Ramos (cell line): Measurements from ENCODE around the gene CDRT4.

Source experiments
- in situ Hi-C: fragments of 300-500 bp; cut with MboI; formaldehyde crosslinking; loops from one replicate; pipeline ENCODE4 v1.14.3; 2022; ENCODE audit warnings: low sequenced_read_pairs; ENCODE audit not compliant: unreplicated experiment

Gene CDRT4

GRCh38 chr17:15494821-15495220 lies 27.4 kb upstream of the CDRT4 start:
- in situ Hi-C loops, result no loop called here

- in situ Hi-C loops, result no loop called here
These were observed 26.2 kb upstream of the CDRT4 start for GRCh38 chr17:15493693-15494035.

GRCh38 chr17:15492791-15493692 lies 25.6 kb upstream of the CDRT4 start:
- in situ Hi-C loops, result no loop called here

GRCh38 chr17:15492186-15492585 lies 24.8 kb upstream of the CDRT4 start:
- in situ Hi-C loops, result no loop called here

- in situ Hi-C loops, result no loop called here
These were observed 23.3 kb upstream of the CDRT4 start for GRCh38 chr17:15490634-15491261.

- in situ Hi-C loops, result no loop called here
These were observed 21.1 kb upstream of the CDRT4 start for GRCh38 chr17:15488557-15488956.

GRCh38 chr17:15485045-15485444 lies 17.6 kb upstream of the CDRT4 start:
- in situ Hi-C loops, result no loop called here

GRCh38 chr17:15483431-15483830 lies 16.0 kb upstream of the CDRT4 start:
- in situ Hi-C loops, result no loop called here

- in situ Hi-C loops, result no loop called here
These were observed 15.1 kb upstream of the CDRT4 start for GRCh38 chr17:15482476-15482875.

- in situ Hi-C loops, result no loop called here
These were observed 14.1 kb upstream of the CDRT4 start for GRCh38 chr17:15481481-15481880.

- in situ Hi-C loops, result no loop called here
These were observed 12.8 kb upstream of the CDRT4 start for GRCh38 chr17:15480204-15480603.

- in situ Hi-C loops, result no loop called here
These were observed 12.3 kb upstream of the CDRT4 start for GRCh38 chr17:15479703-15480102.

GRCh38 chr17:15478845-15479244 lies 11.4 kb upstream of the CDRT4 start:
- in situ Hi-C loops, result no loop called here

GRCh38 chr17:15475631-15476354 lies 8.4 kb upstream of the CDRT4 start:
- in situ Hi-C loops, result no loop called here

- in situ Hi-C loops, result no loop called here
These were observed 5.5 kb upstream of the CDRT4 start for GRCh38 chr17:15472891-15473290.

- in situ Hi-C loops, result no loop called here
These were observed 3.1 kb upstream of the CDRT4 start for GRCh38 chr17:15470536-15470935.

GRCh38 chr17:15469260-15469659 lies 1.8 kb upstream of the CDRT4 start:
- in situ Hi-C loops, result no loop called here

- in situ Hi-C loops, result no loop called here
These were observed 705 bp upstream of the CDRT4 start for GRCh38 chr17:15468126-15468525.

- in situ Hi-C loops, result no loop called here
These were observed 1.3 kb downstream of the CDRT4 start for GRCh38 chr17:15466131-15466530.

GRCh38 chr17:15465045-15465701 lies 2.2 kb downstream of the CDRT4 start:
- in situ Hi-C loops, result no loop called here
